HFFc6 (cell line): ENCODE data around the gene KCNMA1. TPM values are rescaled to one million over a fixed set of nuclear protein-coding genes. Genes with fewer than 3 reads are reported as not detected.

Experiments
- DNase-seq: peaks from one replicate; pipeline ENCODE4 v3.0.0-alpha.2; 2018
- H3K27ac Mint-ChIP-seq: 2 replicates; pipeline ENCODE4 v1.8.0; 2020; ENCODE audit warnings: mild to moderate bottlenecking, mixed read lengths
- H3K27me3 Mint-ChIP-seq: 2 replicates; pipeline ENCODE4 v1.8.0; 2021; ENCODE audit warnings: mild to moderate bottlenecking, moderate library complexity, mixed read lengths; ENCODE audit not compliant: insufficient read depth
- H3K36me3 Mint-ChIP-seq: 2 replicates; pipeline ENCODE4 v1.8.0; 2021; ENCODE audit warnings: low read depth, mixed read lengths
- H3K4me1 Mint-ChIP-seq: 2 replicates; pipeline ENCODE4 v1.8.0; 2020; ENCODE audit warnings: low read depth, mixed read lengths
- H3K4me3 Mint-ChIP-seq: 2 replicates; pipeline ENCODE4 v1.8.0; 2020; ENCODE audit warnings: mild to moderate bottlenecking, moderate library complexity, mixed read lengths
- H3K9me3 Mint-ChIP-seq: 2 replicates; pipeline ENCODE4 v1.8.0; 2020; ENCODE audit warnings: mild to moderate bottlenecking, mixed read lengths
- CTCF ChIP-seq: fragments of 200-600 bp; sonication (generic); IDR thresholded peaks from 2 replicates; pipeline ENCODE4 v1.5.0; 2021; ENCODE audit warnings: antibody characterized with exemption, mild to moderate bottlenecking
- total RNA-seq, 6 experiments: library from RNA; stranded (reverse); fragmentation: NEBNext Ultra II Directional; extraction: Animal tissue kit (Norgen Biotek cat#: 25700); gene quantifications; 2 replicates in 1 of 6; 3 replicates in 5 of 6; pipeline ENCODE4 v1.2.3, GENCODE V29; 2021

KCNMA1 gene
- total RNA-seq, 6 experiments from 2014 or later = 87.1 to 191 (median 93.5) TPM

- TF ChIP-seq CTCF = no peak
- no peaks in the 10 kb centered on the region; the same call in 1 of the 2 replicates for H3K27me3 Mint-ChIP-seq
- H3K36me3 Mint-ChIP-seq = peaks cover 12% of the 10 kb centered on the region; the same call in 1 of the 2 replicates
- H3K9me3 Mint-ChIP-seq = no peaks in the 10 kb centered on the region
- peak overlapping the region; percentile 30 for H3K27ac Mint-ChIP-seq
- no peak for DNase-seq
- H3K4me3 Mint-ChIP-seq = no peak overlapping the region
- H3K4me1 Mint-ChIP-seq = peaks cover 85% of the 10 kb centered on the region
Observed at GRCh38 chr10:77422491-77423338, 214.9 kb downstream of the KCNMA1 start.

GRCh38 chr10:77421591-77421990 is 216.0 kb downstream of the KCNMA1 start:
- no peak for TF ChIP-seq CTCF
- no peaks in the 10 kb centered on the region for H3K9me3 Mint-ChIP-seq
- peaks cover 89% of the 10 kb centered on the region for H3K4me1 Mint-ChIP-seq
- H3K36me3 Mint-ChIP-seq = peaks cover 12% of the 10 kb centered on the region; the same call in 1 of the 2 replicates
- no peak overlapping the region for H3K4me3 Mint-ChIP-seq
- no peaks in the 10 kb centered on the region; the same call in 1 of the 2 replicates for H3K27me3 Mint-ChIP-seq
- H3K27ac Mint-ChIP-seq = no peak overlapping the region
- no peak for DNase-seq

- H3K9me3 Mint-ChIP-seq = no peaks in the 10 kb centered on the region
- H3K4me3 Mint-ChIP-seq = no peak overlapping the region
- DNase-seq = no peak
- no peaks in the 10 kb centered on the region; the same call in 1 of the 2 replicates for H3K27me3 Mint-ChIP-seq
- peaks cover 12% of the 10 kb centered on the region; the same call in 1 of the 2 replicates for H3K36me3 Mint-ChIP-seq
- H3K4me1 Mint-ChIP-seq = peaks cover 90% of the 10 kb centered on the region
- H3K27ac Mint-ChIP-seq = peak overlapping the region; percentile 6
- no peak for TF ChIP-seq CTCF
Observed at GRCh38 chr10:77420947-77421523, 216.6 kb downstream of the KCNMA1 start.

GRCh38 chr10:77419979-77420378 is 217.6 kb downstream of the KCNMA1 start:
- no peaks in the 10 kb centered on the region for H3K27me3 Mint-ChIP-seq
- no peaks in the 10 kb centered on the region for H3K9me3 Mint-ChIP-seq
- no peak for DNase-seq
- no peak overlapping the region for H3K27ac Mint-ChIP-seq
- peaks cover 9% of the 10 kb centered on the region; the same call in 1 of the 2 replicates for H3K36me3 Mint-ChIP-seq
- peaks cover 90% of the 10 kb centered on the region for H3K4me1 Mint-ChIP-seq
- H3K4me3 Mint-ChIP-seq = no peak overlapping the region
- no peak for TF ChIP-seq CTCF

GRCh38 chr10:77419056-77419455 is 218.6 kb downstream of the KCNMA1 start:
- H3K27ac Mint-ChIP-seq = peak overlapping the region; percentile 99; the same call in 1 of the 2 replicates
- DNase-seq = no peak
- peaks cover 90% of the 10 kb centered on the region for H3K4me1 Mint-ChIP-seq
- H3K27me3 Mint-ChIP-seq = no peaks in the 10 kb centered on the region
- no peak for TF ChIP-seq CTCF
- H3K9me3 Mint-ChIP-seq = no peaks in the 10 kb centered on the region
- no peak overlapping the region for H3K4me3 Mint-ChIP-seq
- H3K36me3 Mint-ChIP-seq = peaks cover 9% of the 10 kb centered on the region; the same call in 1 of the 2 replicates
